PC-9 (cell line): Measurements from ENCODE around the gene GBGT1.

Source experiments
- EZH2 ChIP-seq: fragments of 200-600 bp; sonication (generic); IDR thresholded peaks from 2 replicates; pipeline ENCODE4 v1.8.0; 2017; ENCODE audit warnings: antibody characterized with exemption, low read depth
- TF ChIP-seq, protein P1 (sequence below): fragments of 200-600 bp; sonication (generic); conservative IDR thresholded peaks from 2 replicates; pipeline ENCODE4 v1.6.1; 2017; ENCODE audit warnings: mixed run types, antibody characterized with exemption, mild to moderate bottlenecking, moderate library complexity

DNA sequence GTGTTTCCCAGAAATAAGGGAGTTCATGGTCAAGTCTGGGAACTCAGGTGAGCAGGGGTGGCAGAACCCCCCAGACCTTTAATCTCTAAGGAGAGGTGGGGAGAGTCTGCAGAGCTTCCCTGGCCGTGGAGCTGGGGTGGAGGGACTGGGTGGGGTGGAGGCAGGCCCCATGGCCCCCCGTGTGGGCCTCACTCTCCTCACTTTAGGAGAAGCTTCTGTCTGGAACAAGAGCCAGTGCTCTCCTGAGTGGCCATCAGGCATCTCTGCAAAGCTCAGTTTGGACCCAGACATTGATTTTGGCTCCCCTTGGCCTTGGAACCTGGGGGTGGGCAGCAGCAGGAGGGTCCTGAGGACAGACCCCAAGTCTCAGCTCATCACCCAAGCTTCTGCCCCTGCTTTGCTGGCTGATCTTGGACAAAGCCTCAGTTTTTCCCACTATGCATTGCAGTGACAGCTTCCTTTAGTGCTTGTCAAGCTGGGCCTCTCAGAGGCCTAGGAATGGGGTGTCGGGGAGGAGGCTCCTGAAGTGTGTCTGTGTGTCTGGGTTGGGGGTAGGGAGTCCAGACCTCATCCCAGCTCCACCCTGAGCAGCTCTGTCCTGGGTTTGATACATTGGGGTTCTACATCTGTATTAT, 3.5 kb upstream of the GBGT1 start:
- TF ChIP-seq, protein P1, sequence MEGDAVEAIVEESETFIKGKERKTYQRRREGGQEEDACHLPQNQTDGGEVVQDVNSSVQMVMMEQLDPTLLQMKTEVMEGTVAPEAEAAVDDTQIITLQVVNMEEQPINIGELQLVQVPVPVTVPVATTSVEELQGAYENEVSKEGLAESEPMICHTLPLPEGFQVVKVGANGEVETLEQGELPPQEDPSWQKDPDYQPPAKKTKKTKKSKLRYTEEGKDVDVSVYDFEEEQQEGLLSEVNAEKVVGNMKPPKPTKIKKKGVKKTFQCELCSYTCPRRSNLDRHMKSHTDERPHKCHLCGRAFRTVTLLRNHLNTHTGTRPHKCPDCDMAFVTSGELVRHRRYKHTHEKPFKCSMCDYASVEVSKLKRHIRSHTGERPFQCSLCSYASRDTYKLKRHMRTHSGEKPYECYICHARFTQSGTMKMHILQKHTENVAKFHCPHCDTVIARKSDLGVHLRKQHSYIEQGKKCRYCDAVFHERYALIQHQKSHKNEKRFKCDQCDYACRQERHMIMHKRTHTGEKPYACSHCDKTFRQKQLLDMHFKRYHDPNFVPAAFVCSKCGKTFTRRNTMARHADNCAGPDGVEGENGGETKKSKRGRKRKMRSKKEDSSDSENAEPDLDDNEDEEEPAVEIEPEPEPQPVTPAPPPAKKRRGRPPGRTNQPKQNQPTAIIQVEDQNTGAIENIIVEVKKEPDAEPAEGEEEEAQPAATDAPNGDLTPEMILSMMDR = no peak
- TF ChIP-seq EZH2 = no peak
